B cell (primary cell): ENCODE measurements around the gene OR4K15.
"Not testable (repeated sequence)": the region's sequence is repeated elsewhere in the genome, so short reads cannot be mapped to it uniquely, and the experiment has no call there.

Experiments used
- EZH2 ChIP-seq: IDR thresholded peaks from 2 replicates; pipeline ENCODE4 v1.6.1; 2012; ENCODE audit warnings: borderline replicate concordance, low read depth, mild to moderate bottlenecking, moderate library complexity, low read length; ENCODE audit not compliant: insufficient read depth, poor library complexity, severe bottlenecking
- TF ChIP-seq, protein P1 (sequence below): fragments of 200-600 bp; IDR thresholded peaks from one replicate; pipeline ENCODE4 v1.8.0; 2022; ENCODE audit warnings: antibody characterized with exemption, mild to moderate bottlenecking

DNA sequence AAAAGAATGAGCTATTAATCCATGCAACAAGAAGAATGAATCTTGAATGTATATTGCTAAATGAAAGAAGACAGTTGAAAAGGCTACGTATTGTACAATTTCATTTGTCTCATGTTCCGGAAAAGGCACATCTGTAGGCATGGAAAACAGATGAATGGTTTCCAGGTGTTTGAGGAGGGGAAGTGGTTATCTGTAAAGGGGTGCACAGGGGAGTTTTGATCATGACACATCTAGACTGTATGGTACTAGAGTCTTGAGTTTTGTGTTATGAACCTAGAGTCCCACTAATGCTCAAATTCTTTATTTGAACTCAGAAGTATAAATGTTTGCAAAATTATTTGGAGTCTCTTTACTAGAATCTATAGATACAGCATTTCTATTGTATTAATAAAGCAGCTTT is 5.7 kb upstream of the OR4K15 start:
- TF ChIP-seq, protein P1, sequence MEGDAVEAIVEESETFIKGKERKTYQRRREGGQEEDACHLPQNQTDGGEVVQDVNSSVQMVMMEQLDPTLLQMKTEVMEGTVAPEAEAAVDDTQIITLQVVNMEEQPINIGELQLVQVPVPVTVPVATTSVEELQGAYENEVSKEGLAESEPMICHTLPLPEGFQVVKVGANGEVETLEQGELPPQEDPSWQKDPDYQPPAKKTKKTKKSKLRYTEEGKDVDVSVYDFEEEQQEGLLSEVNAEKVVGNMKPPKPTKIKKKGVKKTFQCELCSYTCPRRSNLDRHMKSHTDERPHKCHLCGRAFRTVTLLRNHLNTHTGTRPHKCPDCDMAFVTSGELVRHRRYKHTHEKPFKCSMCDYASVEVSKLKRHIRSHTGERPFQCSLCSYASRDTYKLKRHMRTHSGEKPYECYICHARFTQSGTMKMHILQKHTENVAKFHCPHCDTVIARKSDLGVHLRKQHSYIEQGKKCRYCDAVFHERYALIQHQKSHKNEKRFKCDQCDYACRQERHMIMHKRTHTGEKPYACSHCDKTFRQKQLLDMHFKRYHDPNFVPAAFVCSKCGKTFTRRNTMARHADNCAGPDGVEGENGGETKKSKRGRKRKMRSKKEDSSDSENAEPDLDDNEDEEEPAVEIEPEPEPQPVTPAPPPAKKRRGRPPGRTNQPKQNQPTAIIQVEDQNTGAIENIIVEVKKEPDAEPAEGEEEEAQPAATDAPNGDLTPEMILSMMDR, result not testable (repeated sequence)
- TF ChIP-seq EZH2, result not testable (repeated sequence)
